Kidney tubule cell (primary cell): ENCODE measurements around the gene SPNS2.

Source experiments
- DNase-seq: peaks from one replicate; pipeline ENCODE4 v3.0.0-alpha.2; 2018; ENCODE audit warnings: low spot score

SPNS2 gene

DNA sequence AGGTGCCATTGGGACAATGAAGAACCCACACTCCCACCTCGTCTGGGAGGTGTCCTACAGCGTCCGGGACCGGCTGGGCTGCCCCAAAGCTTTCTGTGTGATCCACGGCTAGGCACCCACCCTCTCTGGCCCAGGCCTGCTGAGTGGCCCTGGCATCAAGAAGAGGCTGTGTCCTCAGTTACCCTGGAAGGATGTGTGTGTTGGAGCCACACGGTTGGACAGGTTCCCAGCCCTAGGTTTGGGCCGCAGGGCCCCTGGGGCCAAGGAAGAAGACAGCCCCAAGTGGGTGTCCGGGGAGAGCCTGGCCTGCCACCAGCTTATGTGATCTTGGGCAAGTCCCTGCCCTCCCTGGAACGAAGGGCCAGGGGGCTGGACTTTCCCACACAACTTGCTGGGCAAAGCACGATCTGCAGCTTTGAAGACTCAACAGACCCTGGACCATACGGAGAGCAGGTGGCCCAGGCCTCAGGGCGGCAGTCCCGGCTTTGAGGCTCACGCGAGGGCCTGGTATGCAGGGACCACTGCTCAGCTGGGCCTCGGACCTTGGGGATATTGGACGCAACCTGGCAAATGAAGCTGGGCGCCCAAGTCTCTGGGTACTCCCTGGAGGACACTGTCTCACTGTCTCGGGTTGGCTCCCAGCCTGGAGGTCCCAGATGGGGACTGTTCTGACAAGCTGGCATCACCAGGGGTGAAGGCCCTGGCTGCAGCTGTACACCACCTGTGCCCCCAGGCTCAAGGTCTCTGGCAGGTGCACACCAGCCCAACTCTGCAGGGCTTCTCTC is 39.0 kb downstream of the SPNS2 start:
- DNase-seq, result no peak

GRCh38 chr17:4538236-4539002 is 39.7 kb downstream of the SPNS2 start:
- DNase-seq, result no peak

- DNase-seq, result no peak
Observed at GRCh38 chr17:4539025-4539424, 40.3 kb downstream of the SPNS2 start.

GRCh38 chr17:4539576-4540223 is 41.0 kb downstream of the SPNS2 start:
- no peak for DNase-seq

- DNase-seq, result peak; percentile 53
Observed at GRCh38 chr17:4540224-4540651, 41.6 kb downstream of the SPNS2 start.

GRCh38 chr17:4540687-4541327 is 42.1 kb downstream of the SPNS2 start:
- DNase-seq, result no peak

- no peak for DNase-seq
Observed at GRCh38 chr17:4541328-4542002, 42.8 kb downstream of the SPNS2 start.

DNA sequence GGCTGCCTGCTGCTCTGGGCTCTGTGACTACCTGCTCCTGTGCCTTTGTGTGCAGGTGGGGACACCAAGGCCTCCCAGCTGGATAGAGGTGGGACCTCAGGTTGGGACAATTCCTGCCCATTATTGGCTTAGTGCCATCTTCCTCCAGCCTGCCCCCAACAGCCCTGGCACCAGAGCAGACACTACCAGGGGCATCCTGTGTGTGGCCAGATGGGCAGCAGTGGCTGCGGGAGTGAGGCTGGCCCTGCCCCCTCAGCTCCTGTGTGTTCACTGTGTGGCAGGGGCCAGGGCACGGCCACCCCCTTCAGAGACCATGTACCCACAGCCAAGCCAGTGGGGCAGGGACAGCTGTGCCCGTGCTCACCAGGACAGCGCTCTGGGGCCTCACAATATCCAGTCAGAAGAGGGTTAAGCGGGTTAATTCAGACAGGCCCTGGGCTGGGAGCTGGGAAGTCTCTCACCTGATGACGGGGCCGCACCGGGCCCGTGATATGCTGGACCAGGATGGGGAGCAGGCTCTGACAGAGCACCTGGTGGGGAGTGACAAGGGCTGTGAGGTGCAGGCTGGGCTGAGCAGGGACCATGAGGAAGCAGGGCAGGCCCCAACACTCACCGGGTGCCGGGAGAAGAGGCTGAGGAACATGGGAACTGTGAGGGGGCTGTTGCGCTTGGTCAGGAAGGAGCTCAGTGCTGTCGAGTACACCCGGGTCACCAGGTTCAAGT is 43.5 kb downstream of the SPNS2 start:
- DNase-seq, result no peak

DNA sequence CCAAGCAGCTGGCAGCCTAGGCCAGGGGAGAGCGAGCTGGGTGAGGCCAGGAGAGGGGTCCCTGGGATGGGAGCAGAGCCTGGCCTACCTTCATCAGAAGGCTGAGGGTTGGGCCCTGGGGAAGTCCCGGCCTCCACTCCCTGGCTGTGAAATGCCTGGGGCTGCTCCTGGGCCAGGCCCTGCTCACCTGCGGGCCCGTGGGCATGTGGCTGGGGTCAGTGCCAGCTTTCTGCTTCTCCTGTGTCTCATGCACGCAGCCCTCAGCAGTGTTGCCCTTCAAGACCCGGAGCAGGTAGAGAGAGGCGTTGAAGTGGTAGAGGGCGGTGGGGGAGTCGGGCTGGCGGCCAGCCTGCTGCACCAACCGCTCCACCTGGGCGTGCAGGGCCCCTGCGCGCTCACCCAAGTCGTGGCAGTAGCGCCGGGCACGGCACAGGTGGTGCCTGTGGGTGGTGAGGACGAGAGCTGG is 44.1 kb downstream of the SPNS2 start:
- no peak for DNase-seq

- DNase-seq, result no peak
Observed at GRCh38 chr17:4543557-4544026, 44.9 kb downstream of the SPNS2 start.

DNA sequence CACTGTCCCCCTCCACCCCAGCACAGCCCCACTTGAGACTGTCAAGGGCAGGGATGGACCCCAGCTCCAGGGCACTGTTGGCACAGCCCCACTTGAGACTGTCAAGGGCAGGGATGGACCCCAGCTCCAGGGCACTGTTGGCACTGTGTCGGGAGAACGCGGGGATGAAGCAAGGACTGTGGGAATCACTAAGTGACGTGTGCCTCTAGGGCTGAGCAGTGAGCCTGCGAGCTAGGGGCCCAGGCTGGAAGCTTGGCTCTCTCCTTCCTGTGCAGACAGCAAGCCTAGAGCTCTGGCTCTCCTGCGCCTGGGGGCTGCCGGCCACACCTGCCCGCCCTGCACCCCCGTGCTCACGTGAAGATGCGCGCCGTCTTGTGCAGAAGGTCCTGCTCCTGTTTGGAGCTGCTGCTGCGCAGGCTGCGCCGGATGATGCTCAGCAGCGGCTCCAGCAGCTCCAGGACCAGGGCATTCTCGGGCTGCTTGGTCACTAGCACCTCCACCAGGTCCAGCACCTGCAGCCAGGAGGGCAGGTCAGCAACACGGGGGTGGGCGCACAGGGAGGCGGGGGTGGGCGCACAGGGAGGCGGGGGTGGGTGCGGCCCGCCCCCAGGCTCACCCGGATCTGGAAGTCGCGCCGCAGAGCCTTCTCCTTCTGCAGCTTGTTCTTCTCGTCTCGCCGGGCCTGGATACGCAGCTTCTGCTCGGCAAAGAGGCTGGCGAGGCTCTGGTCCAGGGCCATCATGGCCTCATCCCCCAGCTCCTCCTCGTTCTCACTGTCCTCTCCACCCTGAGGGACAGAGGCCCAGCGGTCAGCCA is 45.7 kb downstream of the SPNS2 start:
- no peak for DNase-seq

DNA sequence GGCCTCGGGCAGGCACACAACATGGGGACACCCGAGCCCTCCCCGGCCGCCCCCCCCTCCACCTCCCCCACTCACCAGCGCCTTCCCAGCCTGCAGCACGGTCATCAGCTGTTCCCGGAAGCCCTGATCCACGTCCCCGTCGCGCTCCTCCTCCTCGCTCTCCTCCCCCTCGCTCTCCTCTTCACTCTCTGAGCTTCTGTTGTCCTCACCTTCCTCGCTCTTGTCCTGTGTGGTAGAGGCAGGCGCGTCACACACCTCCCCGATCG is 46.2 kb downstream of the SPNS2 start:
- no peak for DNase-seq

GRCh38 chr17:4545217-4545951 is 46.7 kb downstream of the SPNS2 start:
- no peak for DNase-seq

DNA sequence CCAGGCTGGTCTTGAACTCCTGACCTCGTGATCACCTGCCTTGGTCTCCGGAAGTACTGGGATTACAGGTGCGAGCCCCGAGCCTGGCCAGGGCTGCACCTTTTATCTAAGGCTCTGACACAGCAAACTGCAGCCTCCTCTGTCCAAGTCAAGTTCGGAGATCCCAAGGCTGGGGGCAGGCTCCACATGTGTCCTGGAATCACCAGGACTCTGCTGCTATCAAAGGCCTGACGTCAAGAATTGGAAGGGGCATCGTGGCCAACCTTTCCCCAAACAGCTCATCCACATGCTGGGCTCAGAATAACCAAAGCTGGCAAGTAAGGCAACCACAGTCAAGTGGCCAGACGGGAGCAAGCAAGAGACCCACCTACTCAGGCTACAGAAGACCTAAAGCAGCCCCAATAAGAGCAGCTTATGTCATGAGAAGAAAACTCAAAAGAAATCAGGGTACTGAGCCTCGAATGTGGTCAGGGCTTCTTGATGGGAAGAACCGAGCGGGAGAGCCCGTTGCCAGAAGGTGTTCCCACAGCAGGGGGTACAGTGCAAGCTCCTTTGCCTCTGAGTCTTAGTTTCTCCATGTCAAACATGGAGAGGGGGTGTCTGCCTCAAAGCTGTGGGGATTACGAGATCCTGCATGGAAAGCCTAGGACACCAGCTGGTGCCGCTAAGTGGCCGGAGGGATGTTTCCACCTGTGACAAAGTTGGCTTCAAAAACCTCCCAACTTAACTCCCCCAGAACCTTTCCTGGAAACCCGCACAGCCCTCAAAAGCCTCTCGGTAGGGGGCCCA is 48.6 kb downstream of the SPNS2 start:
- DNase-seq, result no peak

DNA sequence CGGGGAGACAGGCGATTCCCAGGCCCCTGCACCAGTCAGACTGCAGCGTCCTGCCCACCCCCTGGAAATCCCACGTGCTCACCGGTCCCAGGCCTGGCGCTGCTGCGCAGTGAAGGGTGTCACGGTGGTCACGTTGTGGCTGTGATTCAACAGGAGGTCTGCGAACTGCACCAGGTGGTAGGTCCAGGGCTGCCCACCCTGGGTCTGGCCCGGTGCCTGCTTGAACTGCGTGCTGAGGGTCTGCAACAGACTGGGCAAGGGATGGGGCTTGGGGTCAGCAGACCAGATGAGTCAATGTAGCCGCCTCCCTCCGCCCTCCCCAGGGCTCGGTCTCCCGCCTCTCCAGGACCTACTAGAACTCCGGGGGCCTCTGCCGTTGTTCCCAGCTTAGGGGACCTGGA is 49.4 kb downstream of the SPNS2 start:
- DNase-seq, result no peak

DNA sequence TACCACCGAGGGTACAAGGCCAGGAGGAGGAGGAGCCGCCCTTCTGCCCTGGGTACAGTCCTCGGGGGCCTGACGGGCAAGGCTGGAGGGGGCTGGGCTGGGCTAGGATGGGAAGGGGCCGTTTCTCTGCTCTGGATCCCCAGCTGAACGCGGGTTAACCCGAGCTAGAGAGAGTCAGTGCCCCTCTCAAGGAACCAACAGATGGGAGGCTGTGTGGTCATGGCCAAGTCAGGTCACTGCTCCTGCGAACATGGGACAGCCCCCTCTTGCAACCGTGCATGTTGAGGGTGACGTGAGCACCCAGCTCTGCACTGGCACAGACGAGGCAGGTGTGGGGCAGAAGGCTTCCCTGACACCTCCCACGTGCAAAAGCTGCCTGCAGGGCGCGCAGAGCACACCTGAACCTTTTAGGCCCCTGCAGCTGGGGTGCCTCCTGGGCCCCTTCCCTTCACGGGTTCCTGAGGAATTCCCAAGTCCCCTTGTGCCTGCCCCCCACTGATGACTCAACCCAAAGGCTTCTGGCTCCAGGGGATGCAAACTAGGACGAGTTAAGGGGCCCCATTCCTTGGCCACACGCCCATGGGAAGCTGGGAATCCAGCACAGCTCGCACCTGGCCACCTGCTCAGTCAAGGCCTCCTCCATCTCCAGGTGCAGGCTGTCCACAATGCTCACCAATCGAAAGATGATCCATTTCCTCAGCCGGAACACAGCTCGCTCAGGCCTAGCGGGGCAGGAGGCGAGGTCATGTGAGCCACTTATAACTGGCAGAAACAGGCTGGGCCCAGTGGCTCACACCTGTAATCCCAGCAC is 50.2 kb downstream of the SPNS2 start:
- peak; percentile 66 for DNase-seq

GRCh38 chr17:4549781-4550533 is 51.3 kb downstream of the SPNS2 start:
- no peak for DNase-seq
